ENCODE measurements around the gene NR6A1.

DNA sequence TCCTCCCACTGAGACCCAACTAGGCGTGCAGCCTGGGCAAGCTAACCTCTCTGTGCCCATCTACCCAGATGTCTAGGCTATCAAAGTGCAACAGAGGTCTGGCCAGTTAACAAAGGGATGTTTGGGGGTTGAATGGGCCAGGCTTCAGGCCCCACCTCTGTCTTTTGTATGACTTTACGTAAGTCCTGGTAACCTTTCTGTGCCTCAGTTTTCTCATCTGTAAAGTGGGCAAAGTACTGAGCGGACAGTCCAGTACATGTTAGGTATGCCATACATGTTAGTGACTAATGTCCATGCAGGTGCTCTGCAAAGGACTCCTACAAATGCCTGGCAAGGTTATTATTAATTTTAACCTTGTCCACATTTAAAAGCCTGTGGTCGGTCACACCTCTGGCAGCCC, 277.9 kb downstream of the NR6A1 start:
- TF ChIP-seq, protein P1, sequence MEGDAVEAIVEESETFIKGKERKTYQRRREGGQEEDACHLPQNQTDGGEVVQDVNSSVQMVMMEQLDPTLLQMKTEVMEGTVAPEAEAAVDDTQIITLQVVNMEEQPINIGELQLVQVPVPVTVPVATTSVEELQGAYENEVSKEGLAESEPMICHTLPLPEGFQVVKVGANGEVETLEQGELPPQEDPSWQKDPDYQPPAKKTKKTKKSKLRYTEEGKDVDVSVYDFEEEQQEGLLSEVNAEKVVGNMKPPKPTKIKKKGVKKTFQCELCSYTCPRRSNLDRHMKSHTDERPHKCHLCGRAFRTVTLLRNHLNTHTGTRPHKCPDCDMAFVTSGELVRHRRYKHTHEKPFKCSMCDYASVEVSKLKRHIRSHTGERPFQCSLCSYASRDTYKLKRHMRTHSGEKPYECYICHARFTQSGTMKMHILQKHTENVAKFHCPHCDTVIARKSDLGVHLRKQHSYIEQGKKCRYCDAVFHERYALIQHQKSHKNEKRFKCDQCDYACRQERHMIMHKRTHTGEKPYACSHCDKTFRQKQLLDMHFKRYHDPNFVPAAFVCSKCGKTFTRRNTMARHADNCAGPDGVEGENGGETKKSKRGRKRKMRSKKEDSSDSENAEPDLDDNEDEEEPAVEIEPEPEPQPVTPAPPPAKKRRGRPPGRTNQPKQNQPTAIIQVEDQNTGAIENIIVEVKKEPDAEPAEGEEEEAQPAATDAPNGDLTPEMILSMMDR (IDR thresholded peaks at IDR 0.05; ENCODE audit: poor library complexity, severe bottlenecking) = no peak
- TF ChIP-seq RAD21 (conservative IDR thresholded peaks at IDR 0.05) = no peak
